ENCODE data around the gene MEF2D.

- TF ChIP-seq CTCF (IDR thresholded peaks at IDR 0.05; ENCODE audit: low read length) = no peak
- no peak for TF ChIP-seq EZH2 (IDR thresholded peaks at IDR 0.05; ENCODE audit: borderline replicate concordance, low read length)
These were observed 86.0 kb downstream of the MEF2D start for GRCh38 chr1:156414461-156415064.
